SW 1271 (cell line): ENCODE measurements around the gene MANF.

Experiments used
- DNase-seq, 2 experiments: peaks; one replicate each; lab custom pipeline; 2025; lab: John Stamatoyannopoulos, UW

Gene MANF

GRCh38 chr3:51390246-51391074 is 5.4 kb downstream of the MANF start:
- no peak for DNase-seq

GRCh38 chr3:51391075-51391565 is 6.0 kb downstream of the MANF start, which contains the start of gene RBM15B:
Gene RBM15B (plus strand): TSS chr3:51391285. CDS start chr3:51391400, 115 bp downstream.
- DNase-seq = peak; percentile 57 to 86

- DNase-seq = no peak
These were observed 6.7 kb downstream of the MANF start for GRCh38 chr3:51391566-51392354.

DNA sequence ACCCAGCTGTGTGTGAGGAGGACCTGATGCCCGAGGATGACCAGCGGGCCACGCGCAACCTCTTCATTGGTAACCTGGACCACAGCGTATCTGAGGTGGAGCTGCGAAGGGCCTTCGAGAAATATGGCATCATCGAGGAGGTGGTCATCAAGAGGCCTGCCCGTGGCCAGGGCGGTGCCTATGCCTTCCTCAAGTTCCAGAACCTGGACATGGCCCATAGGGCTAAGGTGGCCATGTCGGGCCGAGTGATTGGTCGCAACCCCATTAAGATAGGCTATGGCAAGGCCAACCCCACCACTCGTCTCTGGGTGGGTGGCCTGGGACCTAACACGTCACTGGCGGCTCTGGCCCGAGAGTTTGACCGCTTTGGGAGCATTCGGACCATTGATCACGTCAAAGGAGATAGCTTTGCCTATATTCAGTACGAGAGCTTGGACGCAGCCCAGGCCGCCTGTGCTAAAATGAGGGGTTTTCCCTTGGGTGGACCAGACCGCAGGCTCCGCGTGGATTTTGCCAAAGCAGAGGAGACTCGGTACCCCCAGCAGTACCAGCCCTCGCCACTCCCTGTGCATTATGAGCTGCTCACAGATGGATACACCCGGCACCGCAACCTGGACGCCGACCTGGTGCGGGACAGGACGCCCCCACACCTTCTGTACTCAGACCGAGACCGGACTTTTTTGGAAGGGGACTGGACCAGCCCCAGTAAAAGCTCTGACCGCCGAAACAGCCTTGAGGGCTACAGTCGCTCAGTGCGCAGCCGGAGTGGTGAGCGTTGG is 7.5 kb downstream of the MANF start:
- DNase-seq = no peak

GRCh38 chr3:51393134-51393495 is 8.0 kb downstream of the MANF start:
- no peak for DNase-seq

- DNase-seq = no peak
These were observed 8.5 kb downstream of the MANF start for GRCh38 chr3:51393564-51393963.

DNA sequence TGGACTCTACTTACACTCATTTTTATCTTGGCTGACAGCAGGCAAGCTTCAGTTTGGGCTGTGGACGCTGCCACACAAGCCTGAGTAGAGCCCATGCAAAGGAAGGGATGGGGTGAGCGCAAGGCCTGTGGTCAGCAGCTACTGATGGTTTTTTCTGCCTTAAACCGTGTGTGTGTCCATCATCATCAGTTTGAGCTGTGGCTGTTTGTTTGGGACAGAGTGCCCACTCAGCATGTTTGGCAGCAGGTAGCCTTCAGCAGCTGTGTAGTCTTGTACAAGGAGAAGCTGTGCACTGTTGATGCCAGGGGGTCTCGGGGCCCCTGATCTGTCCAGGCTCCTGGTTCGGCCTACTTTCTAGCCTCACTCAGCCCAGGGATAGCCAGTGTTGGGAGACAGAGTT is 9.4 kb downstream of the MANF start:
- no peak for DNase-seq

- DNase-seq = no peak
These were observed 10.6 kb downstream of the MANF start for GRCh38 chr3:51395493-51396213.

- DNase-seq = no peak
These were observed 11.3 kb downstream of the MANF start for GRCh38 chr3:51396401-51396800.

DNA sequence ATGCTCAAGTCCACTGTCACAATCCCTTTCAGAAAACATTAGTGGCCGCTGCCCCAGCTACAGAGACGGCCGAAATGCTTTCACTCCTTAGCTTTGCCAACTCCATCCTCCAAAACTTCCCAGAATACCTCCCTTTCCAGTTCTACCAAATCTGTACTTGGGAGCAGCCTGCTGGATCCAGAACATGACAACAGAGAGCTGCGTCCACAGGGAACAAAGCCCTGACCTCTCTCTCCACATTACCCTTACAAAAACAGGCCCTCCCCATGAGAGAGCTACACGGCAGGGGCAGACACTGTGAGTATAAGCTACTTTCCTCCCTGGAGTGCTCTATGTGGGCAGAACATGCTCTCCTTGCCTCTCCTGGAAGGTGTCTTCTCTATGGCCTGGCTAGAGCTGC is 12.3 kb downstream of the MANF start:
- DNase-seq = no peak

GRCh38 chr3:51398595-51399310 is 13.7 kb downstream of the MANF start:
- no peak for DNase-seq

- DNase-seq = no peak
These were observed 15.1 kb downstream of the MANF start for GRCh38 chr3:51400166-51400565.

GRCh38 chr3:51401735-51402134 is 16.6 kb downstream of the MANF start:
- no peak for DNase-seq

- no peak for DNase-seq
These were observed 18.6 kb downstream of the MANF start for GRCh38 chr3:51403675-51404074.

GRCh38 chr3:51408021-51408420 is 22.9 kb downstream of the MANF start:
- no peak for DNase-seq

GRCh38 chr3:51408813-51409212 is 23.7 kb downstream of the MANF start:
- DNase-seq = no peak

DNA sequence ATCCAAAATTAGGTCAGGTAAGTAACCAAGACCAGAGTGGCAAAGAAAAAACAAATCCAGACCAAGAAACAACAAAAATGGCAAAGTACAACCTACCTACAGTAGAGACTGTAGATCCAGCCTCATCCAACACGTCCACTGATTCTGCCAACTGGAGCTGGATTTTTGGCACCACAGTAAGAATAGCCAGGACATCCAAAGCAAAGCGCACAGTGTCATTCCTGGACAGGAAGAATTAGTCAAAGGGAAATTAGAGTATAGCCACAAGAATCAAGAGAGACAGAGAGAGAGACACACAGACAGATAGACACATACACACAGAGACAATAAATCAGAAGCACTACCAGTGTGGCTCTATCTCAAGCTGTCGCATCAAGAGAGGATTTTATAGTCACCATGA is 37.1 kb downstream of the MANF start:
- no peak for DNase-seq

DNA sequence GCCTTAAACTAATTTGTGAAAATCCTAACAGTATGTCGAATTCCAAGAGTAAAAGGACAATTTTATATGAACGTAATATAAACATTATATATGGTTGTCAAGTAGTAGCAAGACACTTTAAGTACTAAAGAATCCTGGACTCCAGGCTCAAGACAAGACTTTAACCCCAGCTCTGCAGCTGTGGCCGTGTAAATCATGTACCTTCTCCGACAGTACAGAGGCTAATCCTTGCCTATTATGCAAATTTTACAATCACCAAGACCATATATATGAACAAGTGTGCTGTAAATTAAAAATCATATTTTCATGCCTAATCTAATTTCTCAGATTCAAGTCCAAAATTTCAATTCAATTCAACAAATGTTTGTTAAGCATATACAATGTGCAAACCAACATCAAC is 41.8 kb downstream of the MANF start:
- DNase-seq = no peak

- DNase-seq = no peak
These were observed 44.0 kb downstream of the MANF start for GRCh38 chr3:51429138-51429537.

DNA sequence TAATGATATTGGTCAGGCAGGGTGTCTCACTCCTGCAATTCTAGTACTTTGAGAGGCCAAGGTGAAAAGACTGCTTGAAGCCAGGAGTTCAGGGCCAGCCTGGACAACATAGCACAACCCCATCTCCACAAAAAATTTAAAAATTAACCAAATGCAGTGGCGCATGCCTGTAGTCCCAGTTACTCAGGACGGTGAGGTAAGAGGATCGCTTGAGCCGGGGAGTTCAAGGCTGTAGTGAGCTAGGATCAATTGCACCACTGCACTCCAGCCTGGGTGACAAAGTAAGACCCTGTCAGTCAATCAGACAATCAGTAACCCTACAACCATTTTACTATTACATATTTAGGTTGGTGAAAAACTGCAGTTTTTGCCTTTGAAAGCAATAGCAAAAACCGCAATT is 49.0 kb downstream of the MANF start:
- DNase-seq = no peak

DNA sequence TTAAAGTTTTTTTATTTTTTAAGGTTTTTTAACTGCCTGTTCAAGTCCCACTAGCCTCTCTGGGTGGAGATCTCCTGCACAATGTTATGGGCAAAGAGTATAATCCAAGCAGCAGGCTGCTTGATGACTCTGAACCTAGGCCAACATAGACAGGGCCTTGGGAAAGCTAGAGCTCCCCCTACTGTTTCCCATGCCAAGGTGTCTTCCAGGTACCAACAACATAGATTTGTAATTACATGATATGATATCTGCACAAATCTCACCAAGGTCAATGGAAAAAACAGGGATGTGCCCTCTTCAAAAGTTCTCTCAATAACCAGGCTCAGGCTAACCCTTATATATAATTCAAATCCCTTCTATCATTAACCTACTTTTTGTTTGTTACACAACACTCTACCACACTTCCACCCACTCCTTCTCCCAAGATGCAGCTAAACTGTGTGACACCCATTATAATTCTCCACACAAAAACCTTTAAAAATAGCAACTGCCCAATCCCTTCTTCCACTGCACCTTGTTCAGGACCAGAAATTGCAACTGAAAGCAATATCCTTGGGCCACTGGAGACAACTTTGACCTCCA is 49.7 kb downstream of the MANF start:
- DNase-seq = peak in 1 of 2 experiments; percentile 41
